Esophagus squamous epithelium (tissue), 5 donors: ENCODE results near the gene ANKRD13B. TPM values are rescaled to one million over a fixed set of nuclear protein-coding genes. Genes with fewer than 3 reads are reported as not detected.
A peak's percentile ranks its signal among the peaks of the same experiment; 100 is the strongest.

Source experiments
- DNase-seq: peaks from one replicate; lab custom pipeline; 2025; lab: John Stamatoyannopoulos, UW
- H3K27ac ChIP-seq, 4 donors: fragments of 200-600 bp; sonication (generic); one replicate each; pipeline ENCODE4 v1.5.1; 2016 to 2019; ENCODE audit warnings: mild to moderate bottlenecking in 1 of 4
- H3K27me3 ChIP-seq, 4 donors: fragments of 200-600 bp; sonication (generic); 1 replicate in 3 of 4; 2 replicates in 1 of 4; pipeline versions ENCODE4 v1.5.1 to v1.6.0; 2017 to 2021; ENCODE audit warnings: antibody characterized with exemption in 1 of 4
- H3K36me3 ChIP-seq, 3 donors: fragments of 200-600 bp; sonication (generic); one replicate each; pipeline ENCODE4 v1.5.1; 2016 to 2019
- H3K4me1 ChIP-seq, 3 donors: fragments of 200-600 bp; sonication (generic); one replicate each; pipeline ENCODE4 v1.5.1; 2017 to 2019
- H3K4me3 ChIP-seq, 4 donors: fragments of 200-600 bp; sonication (generic); 1 replicate in 3 of 4; 2 replicates in 1 of 4; pipeline ENCODE4 v1.5.1; 2016 to 2019; ENCODE audit warnings: mild to moderate bottlenecking in 2 of 4, moderate library complexity in 1 of 4
- H3K9me3 ChIP-seq, 3 donors: fragments of 200-600 bp; sonication (generic); one replicate each; pipeline ENCODE4 v1.5.1; 2016 to 2019
- POLR2A ChIP-seq, 4 donors: fragments of 450-650 bp; IDR thresholded peaks; one replicate each; pipeline ENCODE4 v1.6.1; 2017; ENCODE audit warnings: antibody characterized with exemption in 4 of 4, mild to moderate bottlenecking in 4 of 4, moderate library complexity in 3 of 4
- WGBS, 2 donors: methylation state at CpG; one replicate each; pipeline ENCODE4 v1.1.5; 2018; 5-methylcytosine and 5-hydroxymethylcytosine counted together
- intact Hi-C: fragments of 100-400 bp; cut with DNase I; formaldehyde crosslinking; loops from one replicate; pipeline ENCODE4 v1.15.0; 2022
- total RNA-seq, 4 donors: library from RNA; depleted of rRNA; stranded (reverse); fragments of >200 nt; gene quantifications; one replicate each; pipeline ENCODE4 v1.1.0, GENCODE V29; 2016
- TF ChIP-seq, protein P1 (sequence below), 6 experiments: fragments of 450-650 bp in 4 of 6; fragments of 200-600 bp in 2 of 6; sonication (generic) in 2 of 6; IDR thresholded peaks; one replicate each; pipeline ENCODE4 v1.5.1; 2016 to 2019; ENCODE audit warnings: antibody characterized with exemption in 6 of 6, mild to moderate bottlenecking in 4 of 6, moderate library complexity in 4 of 6
- donor health status: DM: yes; HTN: yes; CAD: no.

ANKRD13B gene
- total RNA-seq, 4 donors from 2014 or later, result 3.3 to 18.7 (median 10.2) TPM

GRCh38 chr17:29565643-29566472, 27.1 kb upstream of the ANKRD13B start:
- no peak for TF ChIP-seq POLR2A (IDR thresholded peaks at IDR 0.05)
- TF ChIP-seq, protein P1, sequence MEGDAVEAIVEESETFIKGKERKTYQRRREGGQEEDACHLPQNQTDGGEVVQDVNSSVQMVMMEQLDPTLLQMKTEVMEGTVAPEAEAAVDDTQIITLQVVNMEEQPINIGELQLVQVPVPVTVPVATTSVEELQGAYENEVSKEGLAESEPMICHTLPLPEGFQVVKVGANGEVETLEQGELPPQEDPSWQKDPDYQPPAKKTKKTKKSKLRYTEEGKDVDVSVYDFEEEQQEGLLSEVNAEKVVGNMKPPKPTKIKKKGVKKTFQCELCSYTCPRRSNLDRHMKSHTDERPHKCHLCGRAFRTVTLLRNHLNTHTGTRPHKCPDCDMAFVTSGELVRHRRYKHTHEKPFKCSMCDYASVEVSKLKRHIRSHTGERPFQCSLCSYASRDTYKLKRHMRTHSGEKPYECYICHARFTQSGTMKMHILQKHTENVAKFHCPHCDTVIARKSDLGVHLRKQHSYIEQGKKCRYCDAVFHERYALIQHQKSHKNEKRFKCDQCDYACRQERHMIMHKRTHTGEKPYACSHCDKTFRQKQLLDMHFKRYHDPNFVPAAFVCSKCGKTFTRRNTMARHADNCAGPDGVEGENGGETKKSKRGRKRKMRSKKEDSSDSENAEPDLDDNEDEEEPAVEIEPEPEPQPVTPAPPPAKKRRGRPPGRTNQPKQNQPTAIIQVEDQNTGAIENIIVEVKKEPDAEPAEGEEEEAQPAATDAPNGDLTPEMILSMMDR (IDR thresholded peaks at IDR 0.05), result no peak

GRCh38 chr17:29566473-29567303, 26.2 kb upstream of the ANKRD13B start, which contains the start of gene ABHD15:
TSS of gene ABHD15 (minus strand) at chr17:29567037. CDS start at chr17:29566966, 71 bp downstream.
- peaks cover 14 to 79% (median 24%) of the 10 kb centered on the region in 3 donors for H3K4me1 ChIP-seq
- DNase-seq, result no peak
- peak within 1 kb of the TSS; percentile 79 to 93 (median 90) for H3K27ac ChIP-seq
- no peaks in the 10 kb centered on the region for H3K9me3 ChIP-seq
- H3K36me3 ChIP-seq, result peaks cover 0 to 12% (median 0%) of the 10 kb centered on the region in 3 donors
- H3K27me3 ChIP-seq, result no peaks in the 10 kb centered on the region
- peak in 2 of 4 donors; percentile 66 to 70 for TF ChIP-seq POLR2A (IDR thresholded peaks at IDR 0.05)
- TF ChIP-seq, protein P1 (IDR thresholded peaks at IDR 0.05), result peak in 2 of 6 experiments; percentile 5 to 10
- WGBS, 2 donors, result 0% methylated on average over 9 of the region's 94 CpGs; no CpG with 5 or more reads in 1 of the 2 donors
- H3K4me3 ChIP-seq, result peak within 1 kb of the TSS; percentile 58 to 79 (median 70)
- intact Hi-C loops, result no loop called here

More at GRCh38 chr17:29565643-29566472, 27.1 kb upstream of the ANKRD13B start:
- Histone ChIP-seq H3K36me3 (peaks cover 0 to 16% (median 0%) of the 10 kb centered on the region in 3 donors), H3K27me3 (no peaks in the 10 kb centered on the region), H3K4me1 (peaks cover 14 to 79% (median 29%) of the 10 kb centered on the region in 3 donors), H3K27ac (peak overlapping the region; percentile 59 to 93 (median 86)), H3K4me3 (peak overlapping the region; percentile 58 to 79 (median 70)), H3K9me3 (no peaks in the 10 kb centered on the region)
- WGBS, 2 donors, result 24 to 28% methylated on average over 3 to 10 of the region's 55 CpGs
- intact Hi-C loops, result no loop called here
- no peak for DNase-seq

DNA sequence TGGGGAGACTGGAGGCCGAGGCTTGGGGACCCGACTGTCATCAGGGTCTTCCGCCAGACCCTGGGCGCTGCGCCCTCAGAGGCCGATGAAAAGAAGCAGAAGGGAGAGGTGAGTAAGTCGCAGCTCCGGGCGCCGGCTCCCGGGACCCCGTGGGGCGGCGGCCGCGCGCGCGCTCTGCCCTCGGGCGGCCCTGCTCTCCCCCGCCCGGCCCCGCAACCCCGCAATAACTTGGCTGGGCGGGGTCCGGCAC, 25.7 kb upstream of the ANKRD13B start:
- H3K36me3 ChIP-seq, result peaks cover 0 to 7% (median 0%) of the 10 kb centered on the region in 3 donors
- intact Hi-C loops, result no loop called here
- H3K9me3 ChIP-seq, result no peaks in the 10 kb centered on the region
- H3K27ac ChIP-seq, result peak overlapping the region; percentile 79 to 93 (median 90)
- TF ChIP-seq, protein P1 (IDR thresholded peaks at IDR 0.05), result no peak
- no peak for TF ChIP-seq POLR2A (IDR thresholded peaks at IDR 0.05)
- 0% methylated on average over 4 of the region's 27 CpGs for WGBS, 2 donors
- H3K4me1 ChIP-seq, result peaks cover 18 to 79% (median 28%) of the 10 kb centered on the region in 3 donors
- H3K4me3 ChIP-seq, result peak overlapping the region; percentile 58 to 79 (median 70)
- no peaks in the 10 kb centered on the region for H3K27me3 ChIP-seq
- no peak for DNase-seq

DNA sequence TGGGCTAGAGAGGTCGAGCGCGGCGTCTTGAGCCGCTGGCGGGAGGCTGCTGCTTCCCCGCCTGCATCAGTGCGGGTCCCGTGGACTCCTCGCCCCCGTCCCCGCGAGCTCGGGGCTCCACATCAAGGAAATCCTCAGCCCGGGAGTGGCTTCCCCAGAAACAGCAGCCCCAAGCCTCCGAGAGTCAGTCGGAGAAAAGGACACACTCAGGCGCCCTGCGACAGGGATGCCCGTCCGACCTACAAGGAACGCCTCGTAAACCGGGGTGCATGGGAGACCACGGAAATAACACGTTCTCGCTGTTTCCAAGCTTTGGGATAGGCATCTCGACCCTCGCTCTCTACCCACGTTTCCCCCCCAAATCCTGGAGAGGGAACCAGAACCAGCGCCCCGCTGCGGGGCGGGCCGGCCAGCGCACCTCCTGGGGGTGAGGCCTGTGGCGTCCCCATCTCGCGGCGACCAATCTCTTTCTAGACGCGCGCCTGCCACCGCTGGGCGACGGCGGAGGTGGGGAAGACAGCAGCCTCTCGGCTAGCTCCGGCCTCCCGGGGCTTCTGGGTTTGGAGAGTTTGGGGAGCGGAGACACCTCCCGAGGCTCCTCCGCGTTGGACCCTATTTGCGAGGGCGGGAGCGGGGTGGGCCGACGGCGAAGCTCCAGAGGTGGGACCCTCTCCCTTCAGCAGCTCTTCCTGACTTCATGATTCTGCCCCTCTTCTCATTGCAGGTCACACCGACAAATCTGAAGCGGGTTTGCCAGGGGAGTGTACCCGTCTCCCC, 25.2 kb upstream of the ANKRD13B start:
- H3K9me3 ChIP-seq, result no peaks in the 10 kb centered on the region
- 0% methylated on average over 2 of the region's 63 CpGs; no CpG with 5 or more reads in 1 of the 2 donors for WGBS, 2 donors
- peak overlapping the region; percentile 79 to 93 (median 90) for H3K27ac ChIP-seq
- no peak for TF ChIP-seq POLR2A (IDR thresholded peaks at IDR 0.05)
- TF ChIP-seq, protein P1 (IDR thresholded peaks at IDR 0.05), result peak in 5 of 6 experiments; percentile 10 to 51 (median 46)
- intact Hi-C loops, result no loop called here
- H3K36me3 ChIP-seq, result peaks cover 0 to 3% (median 0%) of the 10 kb centered on the region in 3 donors
- H3K4me1 ChIP-seq, result peaks cover 24 to 81% (median 29%) of the 10 kb centered on the region in 3 donors
- no peak for DNase-seq
- H3K4me3 ChIP-seq, result peak overlapping the region; percentile 58 to 79 (median 70)
- H3K27me3 ChIP-seq, result no peaks in the 10 kb centered on the region
